IMR-90 (cell line): ENCODE measurements around the gene XRCC4. TPM values are rescaled to one million over a fixed set of nuclear protein-coding genes. Genes with fewer than 3 reads are reported as not detected.

Experiments used
- ATAC-seq: fragments of 200-7000 bp; cut with Tn5 transposase; 2 replicates; pipeline ENCODE4 v1.9.1; 2020; ENCODE audit warnings: low read depth, mild to moderate bottlenecking, moderate library complexity
- BruUV-seq: library from RNA; stranded (reverse); fragments of 400-500 nt; replicated peaks from 2 replicates; lab custom pipeline; 2021; lab: Mats Ljungman, UMichigan
- CTCF ChIA-PET: fragments of 300-600 bp; formaldehyde crosslinking; extraction: SDS; loops from one replicate; lab custom pipeline; 2021; ENCODE audit warnings: antibody characterized with exemption; lab: Yijun Ruan, JAX
- POLR2A ChIA-PET: fragments of 300-600 bp; sonication (Branson Sonifier 250); formaldehyde crosslinking; loops from one replicate; lab custom pipeline; 2022; ENCODE audit warnings: antibody characterized with exemption; ENCODE audit not compliant: unreplicated experiment; lab: Charles Lee
- DNase-seq: peaks from one replicate; pipeline ENCODE4 v3.0.0; 2013
- H2AFZ ChIP-seq: replicated peaks from 2 replicates; pipeline ENCODE3; 2013; ENCODE audit warnings: low read length, mild to moderate bottlenecking; ENCODE audit not compliant: poor library complexity
- H2AK5ac ChIP-seq: 2 replicates; pipeline ENCODE4 v1.6.1; 2013; ENCODE audit warnings: low read depth, low read length, inconsistent platforms
- H2AK9ac ChIP-seq: replicated peaks from 2 replicates; pipeline ENCODE3; 2013; ENCODE audit warnings: mild to moderate bottlenecking, low read depth, low read length, moderate library complexity; ENCODE audit not compliant: poor library complexity
- H2BK120ac ChIP-seq: 2 replicates; pipeline ENCODE4 v1.6.1; 2013; ENCODE audit warnings: low read depth, low read length, inconsistent platforms
- H2BK15ac ChIP-seq: 3 replicates; pipeline ENCODE4 v1.6.1; 2013; ENCODE audit warnings: low read depth, low read length, inconsistent platforms
- H2BK20ac ChIP-seq: 2 replicates; pipeline ENCODE4 v1.6.1; 2013; ENCODE audit warnings: low read depth, mild to moderate bottlenecking, inconsistent platforms, low read length, moderate library complexity
- H2BK5ac ChIP-seq: 2 replicates; pipeline ENCODE4 v1.6.1; 2013; ENCODE audit warnings: mild to moderate bottlenecking, low read depth, low read length, inconsistent platforms; ENCODE audit not compliant: poor library complexity, severe bottlenecking
- H3K14ac ChIP-seq: replicated peaks from 2 replicates; pipeline ENCODE4 v1.6.1; 2013; ENCODE audit warnings: low read depth, low read length, inconsistent platforms
- H3K18ac ChIP-seq: 2 replicates; pipeline ENCODE4 v1.6.1; 2013; ENCODE audit warnings: low read depth, low read length, control low read depth
- H3K23ac ChIP-seq: 2 replicates; pipeline ENCODE4 v1.6.1; 2013; ENCODE audit warnings: low read depth, low read length, inconsistent platforms
- H3K27ac ChIP-seq: 2 replicates; pipeline ENCODE4 v1.5.1; 2013; ENCODE audit warnings: mild to moderate bottlenecking, control low read depth, low read length; ENCODE audit not compliant: insufficient read depth
- H3K27me3 ChIP-seq: 2 replicates; pipeline ENCODE4 v1.6.1; 2013; ENCODE audit warnings: low read length; ENCODE audit not compliant: control insufficient read depth, insufficient read depth
- H3K36me3 ChIP-seq: 2 replicates; pipeline ENCODE4 v1.6.1; 2013; ENCODE audit warnings: low read length, mixed read lengths; ENCODE audit not compliant: control insufficient read depth, insufficient read depth
- H3K4ac ChIP-seq: 2 replicates; pipeline ENCODE4 v1.6.1; 2013; ENCODE audit warnings: low read depth, low read length, inconsistent platforms
- H3K4me1 ChIP-seq: 2 replicates; pipeline ENCODE4 v1.6.1; 2013; ENCODE audit warnings: low read length, mixed read lengths; ENCODE audit not compliant: control insufficient read depth, insufficient read depth
- H3K4me2 ChIP-seq: 2 replicates; pipeline ENCODE4 v1.6.1; 2013; ENCODE audit warnings: low read depth, mild to moderate bottlenecking, control low read depth, low read length, moderate library complexity
- H3K4me3 ChIP-seq: 2 replicates; pipeline ENCODE4 v1.5.1; 2013; ENCODE audit warnings: low read depth, mild to moderate bottlenecking, control low read depth, low read length, moderate library complexity; ENCODE audit not compliant: insufficient read depth
- H3K56ac ChIP-seq: 2 replicates; pipeline ENCODE4 v1.6.1; 2013; ENCODE audit warnings: low read length, inconsistent platforms; ENCODE audit not compliant: insufficient read depth; ENCODE audit errors: extremely low read depth
- H3K79me1 ChIP-seq, 2 experiments: 2 replicates each; pipeline ENCODE4 v1.6.1; 2013; ENCODE audit warnings: low read length in 2 of 2, inconsistent platforms in 1 of 2, low read depth in 1 of 2
- H3K9ac ChIP-seq: 2 replicates; pipeline ENCODE4 v1.6.1; 2013; ENCODE audit warnings: low read depth, low read length, control low read depth
- H3K9me1 ChIP-seq: 2 replicates; pipeline ENCODE4 v1.6.1; 2013; ENCODE audit warnings: low read length, inconsistent platforms; ENCODE audit not compliant: insufficient read depth
- H3K9me3 ChIP-seq: 2 replicates; pipeline ENCODE4 v1.6.1; 2013; ENCODE audit warnings: low read length; ENCODE audit not compliant: control insufficient read depth, insufficient read depth
- H4K20me1 ChIP-seq: 2 replicates; pipeline ENCODE4 v1.6.1; 2013; ENCODE audit warnings: low read length, inconsistent platforms; ENCODE audit not compliant: insufficient read depth
- H4K5ac ChIP-seq: 2 replicates; pipeline ENCODE4 v1.6.1; 2013; ENCODE audit warnings: mild to moderate bottlenecking, low read depth, low read length, control low read depth
- H4K8ac ChIP-seq, 2 experiments: 2 replicates each; pipeline ENCODE4 v1.6.1; 2013; ENCODE audit warnings: low read depth in 2 of 2, low read length in 2 of 2, control low read depth in 1 of 2, inconsistent platforms in 1 of 2
- H4K91ac ChIP-seq: 2 replicates; pipeline ENCODE4 v1.6.1; 2013; ENCODE audit warnings: low read depth, low read length, inconsistent platforms; ENCODE audit not compliant: insufficient read depth
- CEBPB ChIP-seq: IDR thresholded peaks from 2 replicates; pipeline ENCODE4 v1.6.1; 2012; ENCODE audit warnings: low read depth, low read length, improper control_type of control experiment
- MAFK ChIP-seq: IDR thresholded peaks from 2 replicates; pipeline ENCODE4 v1.6.1; 2012; ENCODE audit warnings: low read depth, low read length, improper control_type of control experiment
- MAZ ChIP-seq: IDR thresholded peaks from 2 replicates; pipeline ENCODE4 v1.6.1; 2012; ENCODE audit warnings: low read depth, mild to moderate bottlenecking, low read length, improper control_type of control experiment, moderate library complexity, borderline replicate concordance
- MXI1 ChIP-seq: IDR thresholded peaks from 2 replicates; pipeline ENCODE4 v1.6.1; 2012; ENCODE audit warnings: low read depth, mild to moderate bottlenecking, low read length, moderate library complexity, borderline replicate concordance
- NFE2L2 ChIP-seq: fragments of 150-350 bp; IDR thresholded peaks from 2 replicates; pipeline ENCODE4 v1.6.1; 2016; ENCODE audit warnings: low read depth, mild to moderate bottlenecking, low read length
- POLR2A ChIP-seq: IDR thresholded peaks from 2 replicates; pipeline ENCODE4 v1.6.1; 2012; ENCODE audit warnings: mild to moderate bottlenecking, low read depth, low read length
- RAD21 ChIP-seq: IDR thresholded peaks from 2 replicates; pipeline ENCODE4 v1.6.1; 2012; ENCODE audit warnings: low read length, improper control_type of control experiment
- RCOR1 ChIP-seq: IDR thresholded peaks from 2 replicates; pipeline ENCODE4 v1.6.1; 2012; ENCODE audit warnings: mild to moderate bottlenecking, low read length, improper control_type of control experiment; ENCODE audit not compliant: insufficient replicate concordance
- RFX5 ChIP-seq: IDR thresholded peaks from 2 replicates; pipeline ENCODE4 v1.8.0; 2012; ENCODE audit warnings: low read depth, mild to moderate bottlenecking, low read length, moderate library complexity
- SMC3 ChIP-seq: fragments of 150-350 bp; IDR thresholded peaks from 2 replicates; pipeline ENCODE4 v1.6.1; 2016; ENCODE audit warnings: low read depth, mild to moderate bottlenecking, antibody characterized with exemption, low read length, moderate library complexity
- WGBS, 2 experiments: methylation state at CpG; one replicate each; pipeline versions ENCODE4 v1.1.5 to v1.1.7; 2013; ENCODE audit warnings: missing lambda C conversion rate in 2 of 2; ENCODE audit not compliant: insufficient read length in 1 of 2; ENCODE audit errors: extremely low coverage in 2 of 2; 5-methylcytosine and 5-hydroxymethylcytosine counted together
- dilution Hi-C: fragments of 300-500 bp; cut with HindIII; formaldehyde crosslinking; loops from one replicate; pipeline ENCODE4 v1.14.3; 2018; ENCODE audit warnings: low sequenced_read_pairs; ENCODE audit not compliant: unreplicated experiment
- in situ Hi-C: fragments of 300-500 bp; cut with MboI; formaldehyde crosslinking; loops from 3 replicates; pipeline ENCODE4 v1.14.3; 2019; ENCODE audit warnings: low sequenced_read_pairs, inconsistent platforms, mixed read lengths
- intact Hi-C: fragments of 100-400 bp; cut with micrococcal nuclease; formaldehyde crosslinking; loops from 2 replicates; pipeline ENCODE4 v1.10.0; 2022
- polyA plus RNA-seq, 3 experiments: library from polyadenylated mRNA; depleted of rRNA; stranded (reverse); fragments of >200 nt; gene quantifications; 2 replicates each; pipeline ENCODE4 v1.2.3, GENCODE V29; 2012; ENCODE audit warnings: low replicate concordance in 1 of 3
- total RNA-seq: library from RNA; depleted of rRNA; stranded (reverse); fragments of >200 nt; gene quantifications from 2 replicates; pipeline ENCODE4 v1.2.3, GENCODE V29; 2012
- TF ChIP-seq, protein P1 (sequence below): fragments of 150-350 bp; IDR thresholded peaks from 2 replicates; pipeline ENCODE4 v1.6.1; 2016; ENCODE audit warnings: low read depth, mild to moderate bottlenecking, low read length, moderate library complexity, borderline replicate concordance
- TF ChIP-seq, protein P2 (sequence below): fragments of 150-350 bp; IDR thresholded peaks from 2 replicates; pipeline ENCODE4 v1.6.1; 2017; ENCODE audit warnings: mild to moderate bottlenecking, antibody characterized with exemption, low read length, low read depth
- TF ChIP-seq, protein P3 (sequence below): conservative IDR thresholded peaks from 2 replicates; pipeline ENCODE4 v1.5.1; 2012; ENCODE audit warnings: mild to moderate bottlenecking, low read depth, low read length, improper control_type of control experiment

The XRCC4 gene
- total and polyA plus RNA-seq, 2 of the 4 experiments (the other 2 are of a cell fraction): 3.5 to 4.7 TPM

DNA sequence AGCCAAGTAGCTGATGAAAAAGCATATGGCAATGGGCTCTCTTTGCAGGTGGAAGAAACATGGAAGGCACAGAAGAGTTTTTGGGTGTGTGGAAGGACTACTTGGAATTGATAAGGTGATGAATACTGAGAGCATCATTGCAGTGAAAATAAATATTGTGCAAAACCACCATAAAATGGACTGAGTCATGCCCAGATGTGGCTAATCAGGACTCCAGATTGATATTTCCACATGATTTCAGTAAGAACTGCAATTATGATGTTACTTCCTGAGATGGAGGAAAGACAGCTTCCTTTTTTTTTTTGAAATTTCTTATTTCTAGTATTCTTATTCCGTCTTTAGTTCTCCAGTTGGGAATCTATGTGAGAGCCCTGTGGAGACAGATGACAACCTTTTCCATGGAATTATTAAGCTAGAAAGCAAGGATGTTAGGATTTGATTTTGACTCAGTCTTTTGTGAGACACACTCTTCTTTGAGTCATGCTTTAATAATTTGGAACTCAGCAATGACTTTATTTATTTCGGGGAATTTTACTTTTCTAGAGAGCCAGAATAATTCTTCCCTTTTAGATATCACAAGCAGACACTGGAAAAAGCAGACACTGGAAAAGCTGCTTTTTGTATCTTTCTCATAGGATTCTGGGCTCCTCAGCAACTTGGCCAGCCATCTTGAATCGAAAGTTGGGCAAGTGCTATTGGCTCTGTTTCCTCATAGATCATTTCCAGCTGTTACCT lies 300.0 kb downstream of the XRCC4 start:
- dilution Hi-C loops (no loop called here), in situ Hi-C loops (no loop called here), intact Hi-C loops (loop anchor here (5.0 kb wide), 1 partner anchor 95 kb away; the partner anchor contains the start of gene VCAN)
- Histone ChIP-seq H3K27ac (peak overlapping the region; percentile 16; the same call in 1 of the 2 replicates), H2AK9ac (no peak overlapping the region), H4K5ac (peak overlapping the region; percentile 64; the same call in 1 of the 2 replicates), H3K4ac (peak overlapping the region; percentile 48), H3K9me3 (no peaks in the 10 kb centered on the region), H3K18ac (peak overlapping the region; percentile 70; the same call in 1 of the 2 replicates), H3K79me1 (no peaks in the 10 kb centered on the region), H2AK5ac (no peak overlapping the region), H4K91ac (peak overlapping the region; percentile 8; the same call in 1 of the 2 replicates), H2BK20ac (peak overlapping the region; percentile 54), H2BK120ac (peak overlapping the region; percentile 59; the same call in 1 of the 2 replicates), H2BK15ac (peak overlapping the region; percentile 10; the same call in 2 of the 3 replicates), H4K20me1 (no peaks in the 10 kb centered on the region), H2BK5ac (peak overlapping the region; percentile 78), H3K36me3 (no peaks in the 10 kb centered on the region), H3K9ac (no peak overlapping the region), H3K14ac (peak overlapping the region; percentile 38; the same call in 1 of the 2 replicates), H2AFZ (no peak overlapping the region), H3K4me1 (peaks cover 3% of the 10 kb centered on the region; the same call in 1 of the 2 replicates), H3K9me1 (peaks cover 3% of the 10 kb centered on the region), H3K56ac (peak overlapping the region; percentile 17; the same call in 1 of the 2 replicates), H3K4me2 (peak overlapping the region; percentile 36; the same call in 1 of the 2 replicates), H4K8ac (peak overlapping the region in 1 of 2 experiments; percentile 55; a peak in 2 of 4 replicates), H3K23ac (no peak overlapping the region), H3K4me3 (no peak overlapping the region), H3K27me3 (no peaks in the 10 kb centered on the region)
- DNase-seq: peak; percentile 92
- CTCF ChIA-PET: interaction anchor here (0.5 to 1.5 kb wide), 3 partner anchors 8 to 304 kb away, joined by 3 read pairs; no protein-coding TSS in a partner anchor
- no CpG with 5 or more reads among the region's 3 CpGs for WGBS, 2 experiments
- BruUV-seq: no TSS peak
- ATAC-seq: peak; percentile 50
- POLR2A ChIA-PET: interaction anchor here (0.6 kb wide), 1 partner anchor 96 kb away, joined by 3 read pairs; no protein-coding TSS in a partner anchor
- TF ChIP-seq, protein P1, sequence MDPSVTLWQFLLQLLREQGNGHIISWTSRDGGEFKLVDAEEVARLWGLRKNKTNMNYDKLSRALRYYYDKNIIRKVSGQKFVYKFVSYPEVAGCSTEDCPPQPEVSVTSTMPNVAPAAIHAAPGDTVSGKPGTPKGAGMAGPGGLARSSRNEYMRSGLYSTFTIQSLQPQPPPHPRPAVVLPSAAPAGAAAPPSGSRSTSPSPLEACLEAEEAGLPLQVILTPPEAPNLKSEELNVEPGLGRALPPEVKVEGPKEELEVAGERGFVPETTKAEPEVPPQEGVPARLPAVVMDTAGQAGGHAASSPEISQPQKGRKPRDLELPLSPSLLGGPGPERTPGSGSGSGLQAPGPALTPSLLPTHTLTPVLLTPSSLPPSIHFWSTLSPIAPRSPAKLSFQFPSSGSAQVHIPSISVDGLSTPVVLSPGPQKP: no peak
- no peak for TF ChIP-seq MXI1
- TF ChIP-seq POLR2A: no peak
- peak; percentile 48; the same call in 1 of the 2 replicates for TF ChIP-seq NFE2L2
- TF ChIP-seq MAZ: no peak
- no peak for TF ChIP-seq RAD21
- TF ChIP-seq RFX5: no peak
- TF ChIP-seq, protein P2, sequence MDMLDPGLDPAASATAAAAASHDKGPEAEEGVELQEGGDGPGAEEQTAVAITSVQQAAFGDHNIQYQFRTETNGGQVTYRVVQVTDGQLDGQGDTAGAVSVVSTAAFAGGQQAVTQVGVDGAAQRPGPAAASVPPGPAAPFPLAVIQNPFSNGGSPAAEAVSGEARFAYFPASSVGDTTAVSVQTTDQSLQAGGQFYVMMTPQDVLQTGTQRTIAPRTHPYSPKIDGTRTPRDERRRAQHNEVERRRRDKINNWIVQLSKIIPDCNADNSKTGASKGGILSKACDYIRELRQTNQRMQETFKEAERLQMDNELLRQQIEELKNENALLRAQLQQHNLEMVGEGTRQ: no peak
- TF ChIP-seq, protein P3, sequence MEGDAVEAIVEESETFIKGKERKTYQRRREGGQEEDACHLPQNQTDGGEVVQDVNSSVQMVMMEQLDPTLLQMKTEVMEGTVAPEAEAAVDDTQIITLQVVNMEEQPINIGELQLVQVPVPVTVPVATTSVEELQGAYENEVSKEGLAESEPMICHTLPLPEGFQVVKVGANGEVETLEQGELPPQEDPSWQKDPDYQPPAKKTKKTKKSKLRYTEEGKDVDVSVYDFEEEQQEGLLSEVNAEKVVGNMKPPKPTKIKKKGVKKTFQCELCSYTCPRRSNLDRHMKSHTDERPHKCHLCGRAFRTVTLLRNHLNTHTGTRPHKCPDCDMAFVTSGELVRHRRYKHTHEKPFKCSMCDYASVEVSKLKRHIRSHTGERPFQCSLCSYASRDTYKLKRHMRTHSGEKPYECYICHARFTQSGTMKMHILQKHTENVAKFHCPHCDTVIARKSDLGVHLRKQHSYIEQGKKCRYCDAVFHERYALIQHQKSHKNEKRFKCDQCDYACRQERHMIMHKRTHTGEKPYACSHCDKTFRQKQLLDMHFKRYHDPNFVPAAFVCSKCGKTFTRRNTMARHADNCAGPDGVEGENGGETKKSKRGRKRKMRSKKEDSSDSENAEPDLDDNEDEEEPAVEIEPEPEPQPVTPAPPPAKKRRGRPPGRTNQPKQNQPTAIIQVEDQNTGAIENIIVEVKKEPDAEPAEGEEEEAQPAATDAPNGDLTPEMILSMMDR: no peak
- no peak for TF ChIP-seq MAFK
- no peak for TF ChIP-seq SMC3
- no peak for TF ChIP-seq RCOR1
- TF ChIP-seq CEBPB: peak; percentile 93
